ENCODE measurements around the gene DZIP1L.
A peak's percentile ranks its signal among the peaks of the same experiment; 100 is the strongest.
"Not testable (repeated sequence)": the region's sequence is repeated elsewhere in the genome, so short reads cannot be mapped to it uniquely, and the experiment has no call there.

DNA sequence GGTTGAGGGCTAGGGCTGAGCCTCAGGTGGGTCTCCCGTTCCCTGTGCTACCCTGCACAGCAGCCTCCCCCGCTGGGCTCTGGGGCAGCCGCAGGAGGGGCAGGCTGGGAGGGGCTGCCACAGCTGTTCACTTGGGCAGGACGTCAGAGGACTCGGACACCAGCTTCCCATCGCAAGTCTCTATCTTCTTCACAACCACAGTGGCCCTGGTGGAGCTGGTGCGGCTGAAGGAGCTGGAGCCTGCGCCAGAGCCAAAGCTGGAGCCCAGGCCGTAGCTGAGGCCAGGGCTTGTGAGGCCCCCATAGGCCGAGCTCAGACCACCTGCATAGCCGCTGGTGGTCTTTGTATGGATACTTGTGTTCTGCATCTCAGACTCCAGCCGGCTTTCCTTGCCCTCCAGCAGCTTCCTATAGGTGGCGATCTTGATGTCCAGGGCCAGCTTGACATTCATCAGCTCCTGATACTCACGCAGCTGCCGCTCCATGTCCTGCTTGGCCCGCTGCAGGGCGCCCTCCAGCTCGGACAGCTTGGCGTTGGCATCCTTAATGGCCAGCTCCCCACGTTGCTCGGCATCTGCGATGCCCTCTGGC, 14.0 kb downstream of the DZIP1L start:
- not testable (repeated sequence) for TF ChIP-seq POLR2AphosphoS5, TCF7L2 (IDR thresholded peaks at IDR 0.05; ENCODE audit: low read depth, low read length)
- TF ChIP-seq, protein P1, sequence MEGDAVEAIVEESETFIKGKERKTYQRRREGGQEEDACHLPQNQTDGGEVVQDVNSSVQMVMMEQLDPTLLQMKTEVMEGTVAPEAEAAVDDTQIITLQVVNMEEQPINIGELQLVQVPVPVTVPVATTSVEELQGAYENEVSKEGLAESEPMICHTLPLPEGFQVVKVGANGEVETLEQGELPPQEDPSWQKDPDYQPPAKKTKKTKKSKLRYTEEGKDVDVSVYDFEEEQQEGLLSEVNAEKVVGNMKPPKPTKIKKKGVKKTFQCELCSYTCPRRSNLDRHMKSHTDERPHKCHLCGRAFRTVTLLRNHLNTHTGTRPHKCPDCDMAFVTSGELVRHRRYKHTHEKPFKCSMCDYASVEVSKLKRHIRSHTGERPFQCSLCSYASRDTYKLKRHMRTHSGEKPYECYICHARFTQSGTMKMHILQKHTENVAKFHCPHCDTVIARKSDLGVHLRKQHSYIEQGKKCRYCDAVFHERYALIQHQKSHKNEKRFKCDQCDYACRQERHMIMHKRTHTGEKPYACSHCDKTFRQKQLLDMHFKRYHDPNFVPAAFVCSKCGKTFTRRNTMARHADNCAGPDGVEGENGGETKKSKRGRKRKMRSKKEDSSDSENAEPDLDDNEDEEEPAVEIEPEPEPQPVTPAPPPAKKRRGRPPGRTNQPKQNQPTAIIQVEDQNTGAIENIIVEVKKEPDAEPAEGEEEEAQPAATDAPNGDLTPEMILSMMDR (IDR thresholded peaks at IDR 0.05): peak; percentile 68
- TF ChIP-seq, protein P2, sequence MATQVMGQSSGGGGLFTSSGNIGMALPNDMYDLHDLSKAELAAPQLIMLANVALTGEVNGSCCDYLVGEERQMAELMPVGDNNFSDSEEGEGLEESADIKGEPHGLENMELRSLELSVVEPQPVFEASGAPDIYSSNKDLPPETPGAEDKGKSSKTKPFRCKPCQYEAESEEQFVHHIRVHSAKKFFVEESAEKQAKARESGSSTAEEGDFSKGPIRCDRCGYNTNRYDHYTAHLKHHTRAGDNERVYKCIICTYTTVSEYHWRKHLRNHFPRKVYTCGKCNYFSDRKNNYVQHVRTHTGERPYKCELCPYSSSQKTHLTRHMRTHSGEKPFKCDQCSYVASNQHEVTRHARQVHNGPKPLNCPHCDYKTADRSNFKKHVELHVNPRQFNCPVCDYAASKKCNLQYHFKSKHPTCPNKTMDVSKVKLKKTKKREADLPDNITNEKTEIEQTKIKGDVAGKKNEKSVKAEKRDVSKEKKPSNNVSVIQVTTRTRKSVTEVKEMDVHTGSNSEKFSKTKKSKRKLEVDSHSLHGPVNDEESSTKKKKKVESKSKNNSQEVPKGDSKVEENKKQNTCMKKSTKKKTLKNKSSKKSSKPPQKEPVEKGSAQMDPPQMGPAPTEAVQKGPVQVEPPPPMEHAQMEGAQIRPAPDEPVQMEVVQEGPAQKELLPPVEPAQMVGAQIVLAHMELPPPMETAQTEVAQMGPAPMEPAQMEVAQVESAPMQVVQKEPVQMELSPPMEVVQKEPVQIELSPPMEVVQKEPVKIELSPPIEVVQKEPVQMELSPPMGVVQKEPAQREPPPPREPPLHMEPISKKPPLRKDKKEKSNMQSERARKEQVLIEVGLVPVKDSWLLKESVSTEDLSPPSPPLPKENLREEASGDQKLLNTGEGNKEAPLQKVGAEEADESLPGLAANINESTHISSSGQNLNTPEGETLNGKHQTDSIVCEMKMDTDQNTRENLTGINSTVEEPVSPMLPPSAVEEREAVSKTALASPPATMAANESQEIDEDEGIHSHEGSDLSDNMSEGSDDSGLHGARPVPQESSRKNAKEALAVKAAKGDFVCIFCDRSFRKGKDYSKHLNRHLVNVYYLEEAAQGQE (IDR thresholded peaks at IDR 0.05; ENCODE audit: insufficient read depth in 1 of 2, low read depth in 2 of 2, low read length in 1 of 2): not testable (repeated sequence)

Measured in Panc1 (cell line).